Keratinocyte (primary cell): ENCODE measurements around the gene CCDC15. TPM values are rescaled to one million over a fixed set of nuclear protein-coding genes. Genes with fewer than 3 reads are reported as not detected.

ENCODE experiments used
- DNase-seq: peaks from one replicate; pipeline ENCODE4 v3.0.0-alpha.2; 2011; ENCODE audit warnings: low read depth, missing footprints, low spot score
- FAIRE-seq: peaks from 2 replicates; lab custom pipeline; 2011; peaks lifted over from hg19 to GRCh38; lab: Jason Lieb, UNC
- H2AFZ ChIP-seq: 2 replicates; pipeline ENCODE4 v1.6.0; 2012; ENCODE audit warnings: low read length, control low read depth, inconsistent platforms; ENCODE audit not compliant: control insufficient read depth
- H3K27ac ChIP-seq: 2 replicates; pipeline ENCODE4 v1.5.1; 2011; ENCODE audit warnings: low read length; ENCODE audit not compliant: control insufficient read depth, insufficient read depth
- H3K27me3 ChIP-seq: 3 replicates; pipeline ENCODE4 v1.6.0; 2011; ENCODE audit warnings: low read length; ENCODE audit not compliant: control insufficient read depth, insufficient read depth; ENCODE audit errors: extremely low read depth
- H3K36me3 ChIP-seq, 2 experiments: 2 replicates in 1 of 2; 3 replicates in 1 of 2; pipeline ENCODE4 v1.5.1; 2011; ENCODE audit warnings: low read length in 2 of 2, mild to moderate bottlenecking in 1 of 2; ENCODE audit not compliant: control insufficient read depth in 2 of 2, insufficient read depth in 2 of 2; ENCODE audit errors: extremely low read depth in 1 of 2
- H3K4me1 ChIP-seq: 3 replicates; pipeline ENCODE4 v1.5.1; 2011; ENCODE audit warnings: low read length; ENCODE audit not compliant: control insufficient read depth, insufficient read depth; ENCODE audit errors: extremely low read depth
- H3K4me2 ChIP-seq: 3 replicates; pipeline ENCODE4 v1.6.0; 2011; ENCODE audit warnings: low read depth, low read length; ENCODE audit not compliant: control insufficient read depth, insufficient read depth; ENCODE audit errors: extremely low read depth
- H3K4me3 ChIP-seq, 3 experiments: fragments of 200-600 bp in 1 of 3; sonication (generic) in 1 of 3; 2 replicates in 2 of 3; 3 replicates in 1 of 3; pipeline ENCODE4 v1.5.1; 2011 to 2016; ENCODE audit warnings: low read length in 3 of 3, mild to moderate bottlenecking in 3 of 3, control low read depth in 2 of 3, inconsistent platforms in 1 of 3, low read depth in 1 of 3, mixed read lengths in 1 of 3, mixed run types in 1 of 3, moderate library complexity in 1 of 3; ENCODE audit not compliant: control insufficient read depth in 2 of 3, insufficient read depth in 2 of 3; ENCODE audit errors: extremely low read depth in 1 of 3
- H3K79me2 ChIP-seq: 2 replicates; pipeline ENCODE4 v1.6.0; 2012; ENCODE audit warnings: low read length; ENCODE audit not compliant: control insufficient read depth, insufficient read depth
- H3K9ac ChIP-seq: 3 replicates; pipeline ENCODE4 v1.6.0; 2011; ENCODE audit warnings: low read length; ENCODE audit not compliant: control insufficient read depth, insufficient read depth; ENCODE audit errors: extremely low read depth
- H3K9me1 ChIP-seq: 3 replicates; pipeline ENCODE4 v1.6.0; 2011; ENCODE audit warnings: low read length; ENCODE audit not compliant: control insufficient read depth, insufficient read depth; ENCODE audit errors: extremely low read depth
- H3K9me3 ChIP-seq: 2 replicates; pipeline ENCODE4 v1.5.1; 2012; ENCODE audit warnings: low read depth, low read length; ENCODE audit not compliant: control insufficient read depth
- H4K20me1 ChIP-seq: 3 replicates; pipeline ENCODE4 v1.6.0; 2011; ENCODE audit warnings: low read length; ENCODE audit not compliant: control insufficient read depth, insufficient read depth; ENCODE audit errors: extremely low read depth
- CTCF ChIP-seq, 3 experiments: IDR thresholded peaks in 1 of 3; conservative IDR thresholded peaks in 1 of 3; optimal IDR thresholded peaks in 1 of 3; 2 replicates in 2 of 3; 3 replicates in 1 of 3; pipeline versions ENCODE3 to v1.5.1; 2011; ENCODE audit warnings: low read length in 3 of 3, mild to moderate bottlenecking in 3 of 3, moderate library complexity in 2 of 3, control low read depth in 1 of 3, inconsistent platforms in 1 of 3; ENCODE audit not compliant: insufficient read depth in 2 of 3; ENCODE audit errors: extremely low read depth in 1 of 3
- EZH2 ChIP-seq: IDR thresholded peaks from one replicate; pipeline ENCODE4 v1.6.1; 2012; ENCODE audit warnings: inconsistent platforms, mild to moderate bottlenecking, low read length, moderate library complexity
- dilution Hi-C: fragments of 300-500 bp; cut with MboI; formaldehyde crosslinking; loops from one replicate; pipeline ENCODE4 v1.7.0; 2020; ENCODE audit warnings: low sequenced_read_pairs; ENCODE audit not compliant: extremely low pct_ligation_motif_present
- polyA plus RNA-seq, 5 experiments: library from polyadenylated mRNA; depleted of rRNA in 3 of 5; stranded (reverse) in 3 of 5; stranded (forward) in 1 of 5; unstranded in 1 of 5; fragments of >200 nt; gene quantifications; 1 replicate in 1 of 5; 2 replicates in 3 of 5; 3 replicates in 1 of 5; pipeline versions ENCODE4 v1.2.1 to v1.2.3, GENCODE V29; 2011 to 2012; ENCODE audit warnings: missing spikeins in 2 of 5, low read depth in 1 of 5, low replicate concordance in 1 of 5

The CCDC15 gene
- polyA plus RNA-seq, 1 donor (not counting 4 experiments of a cell fraction or from before 2014, with no cell fraction given) = 2.0 TPM

GRCh38 chr11:124943741-124944140 lies 10.3 kb upstream of the CCDC15 start:
- Histone ChIP-seq H3K79me2 (no peaks in the 10 kb centered on the region), H3K4me3 (no peak overlapping the region), H3K9me1 (no peaks in the 10 kb centered on the region), H3K27ac (no peak overlapping the region), H3K4me2 (no peak overlapping the region), H3K4me1 (peaks cover 10% of the 10 kb centered on the region), H2AFZ (no peak overlapping the region), H3K27me3 (no peaks in the 10 kb centered on the region), H3K9me3 (no peaks in the 10 kb centered on the region), H3K36me3 (no peaks in the 10 kb centered on the region), H3K9ac (no peak overlapping the region), H4K20me1 (no peaks in the 10 kb centered on the region)
- FAIRE-seq (no peak), DNase-seq (no peak)
- dilution Hi-C loops = no loop called here
- TF ChIP-seq CTCF (optimal IDR thresholded peaks at IDR 0.05 in 1 of 3, IDR thresholded peaks at IDR 0.05 in 1 of 3, conservative IDR thresholded peaks at IDR 0.05 in 1 of 3; ENCODE audit: extremely low read depth in 1 of 3, insufficient read depth in 2 of 3, low read length in 3 of 3) = no peak
- no peak for TF ChIP-seq EZH2

- no peak for FAIRE-seq
- H3K36me3 ChIP-seq = no peaks in the 10 kb centered on the region
Observed at GRCh38 chr11:124944565-124944964, 9.4 kb upstream of the CCDC15 start.

More at GRCh38 chr11:124944565-124944964, 9.4 kb upstream of the CCDC15 start:
- no peaks in the 10 kb centered on the region for H3K27me3 ChIP-seq
- H3K27ac ChIP-seq = no peak overlapping the region
- no peaks in the 10 kb centered on the region for H4K20me1 ChIP-seq
- peaks cover 10% of the 10 kb centered on the region for H3K4me1 ChIP-seq
- no peak overlapping the region for H3K4me2 ChIP-seq
- H3K79me2 ChIP-seq = no peaks in the 10 kb centered on the region
- no peak overlapping the region for H3K9ac ChIP-seq
- no peak for TF ChIP-seq CTCF (optimal IDR thresholded peaks at IDR 0.05 in 1 of 3, IDR thresholded peaks at IDR 0.05 in 1 of 3, conservative IDR thresholded peaks at IDR 0.05 in 1 of 3; ENCODE audit: extremely low read depth in 1 of 3, insufficient read depth in 2 of 3, low read length in 3 of 3)
- no peak for TF ChIP-seq EZH2
- DNase-seq = no peak
- dilution Hi-C loops = no loop called here
- H3K9me3 ChIP-seq = no peaks in the 10 kb centered on the region
- H3K4me3 ChIP-seq = no peak overlapping the region
- H2AFZ ChIP-seq = no peak overlapping the region
- H3K9me1 ChIP-seq = no peaks in the 10 kb centered on the region
